Measurements from ENCODE around the gene ATP6V0A1.

DNA sequence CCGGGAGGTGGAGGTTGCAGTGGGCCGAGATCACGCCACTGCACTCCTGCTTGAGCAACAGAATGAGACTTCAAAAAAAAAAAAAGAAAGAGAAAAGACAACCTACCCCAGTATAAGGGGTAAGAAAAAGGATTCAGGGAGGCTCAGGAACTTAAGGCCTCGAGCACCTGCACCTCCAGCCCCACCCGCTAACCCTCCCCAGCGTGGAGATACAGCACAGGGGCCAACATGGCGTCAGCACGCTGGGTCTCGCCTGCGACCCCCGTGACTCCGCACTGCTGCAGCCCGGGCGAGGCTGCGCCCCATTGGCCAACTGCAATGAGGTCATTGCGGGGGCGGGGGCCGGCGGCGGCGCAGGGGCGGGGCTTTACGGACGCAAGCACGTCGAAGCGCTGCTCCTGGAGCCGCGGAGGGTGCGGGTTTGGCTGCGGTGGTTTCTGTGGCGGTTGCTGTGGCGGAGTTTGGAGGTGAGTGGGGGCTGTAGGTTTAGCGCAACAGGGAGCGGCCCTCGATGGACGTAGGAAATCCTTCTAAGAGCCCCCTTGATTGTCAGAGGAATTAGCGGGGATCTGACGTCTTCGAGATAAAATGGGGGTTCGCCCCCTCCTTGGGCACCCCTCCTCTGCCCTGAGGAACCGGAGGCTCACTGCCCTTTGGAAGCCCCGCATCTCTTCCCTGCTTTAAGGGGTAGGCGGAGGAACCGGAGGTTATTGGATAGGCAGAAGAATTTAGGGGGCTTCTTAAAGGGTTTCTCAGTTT lies at the start of gene ATP6V0A1:
- TF ChIP-seq POLR2A (IDR thresholded peaks at IDR 0.05; ENCODE audit: low read depth, low read length) (peak; percentile 79), CTCF (IDR thresholded peaks at IDR 0.05; ENCODE audit: extremely low read depth in 1 of 2, insufficient read depth in 1 of 2, low read depth in 1 of 2, low read length in 2 of 2) (no peak)
- TF ChIP-seq, protein P1, sequence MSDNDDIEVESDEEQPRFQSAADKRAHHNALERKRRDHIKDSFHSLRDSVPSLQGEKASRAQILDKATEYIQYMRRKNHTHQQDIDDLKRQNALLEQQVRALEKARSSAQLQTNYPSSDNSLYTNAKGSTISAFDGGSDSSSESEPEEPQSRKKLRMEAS (IDR thresholded peaks at IDR 0.05; ENCODE audit: insufficient read depth, insufficient read length) = no peak

Data from endothelial cell of umbilical vein (primary cell).